ENCODE measurements around the gene CLIC5.

CLIC5 gene

GRCh38 chr6:45956176-45956575 is 59.5 kb downstream of the CLIC5 start:
- TF ChIP-seq GATA1 (IDR thresholded peaks at IDR 0.05; ENCODE audit: low read depth, low read length) (no peak), POLR2A (IDR thresholded peaks at IDR 0.05; ENCODE audit: low read length) (no peak)
- DNase-seq, result no peak

- TF ChIP-seq POLR2A (IDR thresholded peaks at IDR 0.05; ENCODE audit: low read length) (no peak), GATA1 (IDR thresholded peaks at IDR 0.05; ENCODE audit: low read depth, low read length) (no peak)
- DNase-seq, result no peak
These were observed 60.1 kb downstream of the CLIC5 start for GRCh38 chr6:45955597-45955996.

GRCh38 chr6:45952546-45952945 is 63.1 kb downstream of the CLIC5 start:
- DNase-seq, result no peak

GRCh38 chr6:45952168-45952529 is 63.5 kb downstream of the CLIC5 start:
- TF ChIP-seq GATA1 (IDR thresholded peaks at IDR 0.05; ENCODE audit: low read depth, low read length) (no peak), POLR2A (IDR thresholded peaks at IDR 0.05; ENCODE audit: low read length) (no peak)
- no peak for DNase-seq

More at GRCh38 chr6:45952546-45952945, 63.1 kb downstream of the CLIC5 start:
- TF ChIP-seq POLR2A (IDR thresholded peaks at IDR 0.05; ENCODE audit: low read length), result no peak
- TF ChIP-seq GATA1 (IDR thresholded peaks at IDR 0.05; ENCODE audit: low read depth, low read length), result no peak

- no peak for DNase-seq
- no peak for TF ChIP-seq POLR2A (IDR thresholded peaks at IDR 0.05; ENCODE audit: low read length)
- no peak for TF ChIP-seq GATA1 (IDR thresholded peaks at IDR 0.05; ENCODE audit: low read depth, low read length)
These were observed 64.1 kb downstream of the CLIC5 start for GRCh38 chr6:45951321-45952167.

- DNase-seq, result no peak
These were observed 66.4 kb downstream of the CLIC5 start for GRCh38 chr6:45949256-45949655.

GRCh38 chr6:45947807-45948206 is 67.9 kb downstream of the CLIC5 start:
- DNase-seq, result no peak

More at GRCh38 chr6:45949256-45949655, 66.4 kb downstream of the CLIC5 start:
- TF ChIP-seq POLR2A (IDR thresholded peaks at IDR 0.05; ENCODE audit: low read length), result no peak
- TF ChIP-seq GATA1 (IDR thresholded peaks at IDR 0.05; ENCODE audit: low read depth, low read length), result no peak

GRCh38 chr6:45946887-45947286 is 68.8 kb downstream of the CLIC5 start:
- no peak for DNase-seq
- TF ChIP-seq GATA1 (IDR thresholded peaks at IDR 0.05; ENCODE audit: low read depth, low read length), result no peak
- no peak for TF ChIP-seq POLR2A (IDR thresholded peaks at IDR 0.05; ENCODE audit: low read length)

More at GRCh38 chr6:45947807-45948206, 67.9 kb downstream of the CLIC5 start:
- TF ChIP-seq GATA1 (IDR thresholded peaks at IDR 0.05; ENCODE audit: low read depth, low read length) (no peak), POLR2A (IDR thresholded peaks at IDR 0.05; ENCODE audit: low read length) (no peak)

GRCh38 chr6:45946352-45946751 is 69.3 kb downstream of the CLIC5 start:
- TF ChIP-seq POLR2A (IDR thresholded peaks at IDR 0.05; ENCODE audit: low read length) (no peak), GATA1 (IDR thresholded peaks at IDR 0.05; ENCODE audit: low read depth, low read length) (no peak)

GRCh38 chr6:45942953-45943352 is 72.7 kb downstream of the CLIC5 start:
- no peak for DNase-seq
- TF ChIP-seq GATA1 (IDR thresholded peaks at IDR 0.05; ENCODE audit: low read depth, low read length), result no peak
- no peak for TF ChIP-seq POLR2A (IDR thresholded peaks at IDR 0.05; ENCODE audit: low read length)

More at GRCh38 chr6:45946352-45946751, 69.3 kb downstream of the CLIC5 start:
- peak; percentile 12 to 29 for DNase-seq

GRCh38 chr6:45933855-45934254 is 81.8 kb downstream of the CLIC5 start:
- TF ChIP-seq GATA1 (IDR thresholded peaks at IDR 0.05; ENCODE audit: low read depth, low read length) (no peak), POLR2A (IDR thresholded peaks at IDR 0.05; ENCODE audit: low read length) (no peak)
- DNase-seq, result no peak

- no peak for DNase-seq
These were observed 84.4 kb downstream of the CLIC5 start for GRCh38 chr6:45931232-45931631.

GRCh38 chr6:45930420-45931040 is 85.1 kb downstream of the CLIC5 start:
- DNase-seq, result peak; percentile 54 to 71

More at GRCh38 chr6:45931232-45931631, 84.4 kb downstream of the CLIC5 start:
- TF ChIP-seq POLR2A (IDR thresholded peaks at IDR 0.05; ENCODE audit: low read length) (no peak), GATA1 (IDR thresholded peaks at IDR 0.05; ENCODE audit: low read depth, low read length) (no peak)

More at GRCh38 chr6:45930420-45931040, 85.1 kb downstream of the CLIC5 start:
- no peak for TF ChIP-seq GATA1 (IDR thresholded peaks at IDR 0.05; ENCODE audit: low read depth, low read length)
- no peak for TF ChIP-seq POLR2A (IDR thresholded peaks at IDR 0.05; ENCODE audit: low read length)
